GM12878 (cell line): ENCODE measurements around the gene SDC1. TPM values are rescaled to one million over a fixed set of nuclear protein-coding genes. Genes with fewer than 3 reads are reported as not detected.

Experiments used
- ATAC-seq: fragments of 200-7000 bp; cut with Tn5 transposase; 3 replicates; pipeline ENCODE4 v1.9.1; 2020; ENCODE audit warnings: mild to moderate bottlenecking, moderate library complexity
- BruUV-seq: library from RNA; stranded (reverse); fragments of 400-500 nt; replicated peaks from 2 replicates; lab custom pipeline; 2021; lab: Mats Ljungman, UMichigan
- CTCF ChIA-PET: fragments of 300-600 bp; sonication (Branson Sonifier 250); formaldehyde crosslinking; extraction: SDS; loops from one replicate; lab custom pipeline; 2021; ENCODE audit warnings: inconsistent platforms; lab: Yijun Ruan, JAX
- POLR2A ChIA-PET: fragments of 350-600 bp; formaldehyde crosslinking; extraction: SDS; loops from one replicate; lab custom pipeline; 2021; ENCODE audit warnings: inconsistent platforms; lab: Charles Lee
- RAD21 ChIA-PET: fragments of 300-600 bp; sonication (Branson Sonifier 250); formaldehyde crosslinking; loops from one replicate; lab custom pipeline; 2023; ENCODE audit warnings: antibody characterized with exemption; ENCODE audit not compliant: unreplicated experiment; lab: Charles Lee
- SMC1A ChIA-PET: fragments of 300-600 bp; sonication (Branson Sonifier 250); formaldehyde crosslinking; loops from one replicate; lab custom pipeline; 2023; ENCODE audit not compliant: unreplicated experiment, uncharacterized antibody; lab: Charles Lee
- DNase-seq: peaks from one replicate; pipeline ENCODE4 v3.0.0-alpha.2; 2011; ENCODE audit warnings: low read depth, low spot score
- FAIRE-seq: peaks from 3 replicates; lab custom pipeline; 2011; peaks lifted over from hg19 to GRCh38; lab: Jason Lieb, UNC
- H2AFZ ChIP-seq: 2 replicates; pipeline ENCODE4 v1.6.0; 2011; ENCODE audit warnings: low read depth, low read length, control low read depth; ENCODE audit not compliant: control insufficient read depth
- H3K27ac ChIP-seq: 2 replicates; pipeline ENCODE4 v1.5.1; 2011; ENCODE audit warnings: control low read depth; ENCODE audit not compliant: control insufficient read depth, insufficient read depth
- H3K27me3 ChIP-seq, 2 experiments: replicated peaks in 1 of 2; 2 replicates each; pipeline versions ENCODE4 v1.6.0 to v1.6.1; 2011; ENCODE audit warnings: low read length in 1 of 2; ENCODE audit not compliant: control insufficient read depth in 2 of 2, insufficient read depth in 2 of 2
- H3K36me3 ChIP-seq, 2 experiments: 2 replicates each; pipeline ENCODE4 v1.5.1; 2011; ENCODE audit warnings: low read length in 1 of 2; ENCODE audit not compliant: control insufficient read depth in 2 of 2, insufficient read depth in 2 of 2
- H3K4me1 ChIP-seq: 2 replicates; pipeline ENCODE4 v1.6.1; 2011; ENCODE audit warnings: mild to moderate bottlenecking, low read length, moderate library complexity, mixed read lengths; ENCODE audit not compliant: control insufficient read depth, insufficient read depth
- H3K4me2 ChIP-seq: 2 replicates; pipeline ENCODE4 v1.6.0; 2011; ENCODE audit warnings: control low read depth; ENCODE audit not compliant: control insufficient read depth, insufficient read depth
- H3K4me3 ChIP-seq: fragments of 200-600 bp; sonication (generic); 2 replicates; pipeline ENCODE4 v1.5.1; 2016
- H3K79me2 ChIP-seq: 2 replicates; pipeline ENCODE4 v1.6.0; 2011; ENCODE audit warnings: low read length; ENCODE audit not compliant: control insufficient read depth, insufficient read depth
- H3K9ac ChIP-seq: 2 replicates; pipeline ENCODE4 v1.8.0; 2011; ENCODE audit warnings: low read length, control low read depth, mixed read lengths; ENCODE audit not compliant: control insufficient read depth, insufficient read depth
- H3K9me3 ChIP-seq: replicated peaks from 3 replicates; pipeline ENCODE4 v1.5.1; 2011; ENCODE audit warnings: mild to moderate bottlenecking, low read length; ENCODE audit not compliant: control insufficient read depth, insufficient read depth
- H4K20me1 ChIP-seq: 2 replicates; pipeline ENCODE4 v1.6.0; 2011; ENCODE audit not compliant: control insufficient read depth, insufficient read depth
- BHLHE40 ChIP-seq, 2 experiments: fragments of 450-650 bp in 1 of 2; IDR thresholded peaks; 2 replicates each; pipeline ENCODE4 v1.6.1; 2011 to 2017; ENCODE audit warnings: low read depth in 2 of 2, borderline replicate concordance in 1 of 2, improper control_type of control experiment in 1 of 2, low read length in 1 of 2, mild to moderate bottlenecking in 1 of 2
- CHD1 ChIP-seq: IDR thresholded peaks from 2 replicates; pipeline ENCODE4 v1.6.1; 2012; ENCODE audit warnings: low read depth, low read length, improper control_type of control experiment
- CHD4 ChIP-seq: fragments of 200-600 bp; sonication (generic); IDR thresholded peaks from 2 replicates; pipeline ENCODE4 v1.6.1; 2016; ENCODE audit warnings: mild to moderate bottlenecking
- DPF2 ChIP-seq: fragments of 450-650 bp; IDR thresholded peaks from 2 replicates; pipeline ENCODE4 v1.6.1; 2017; ENCODE audit warnings: mild to moderate bottlenecking
- EGR1 ChIP-seq, 2 experiments: IDR thresholded peaks; 1 replicate in 1 of 2; 2 replicates in 1 of 2; pipeline ENCODE4 v1.6.1; 2011 to 2012; ENCODE audit warnings: low read depth in 2 of 2, low read length in 2 of 2, borderline replicate concordance in 1 of 2, mild to moderate bottlenecking in 1 of 2, moderate library complexity in 1 of 2
- MTA2 ChIP-seq: fragments of 450-650 bp; IDR thresholded peaks from 2 replicates; pipeline ENCODE4 v1.6.1; 2016; ENCODE audit warnings: low read depth, mild to moderate bottlenecking, moderate library complexity
- PAX5 ChIP-seq: IDR thresholded peaks from 2 replicates; pipeline ENCODE4 v1.6.1; 2011; ENCODE audit warnings: low read depth, low read length, borderline replicate concordance
- POLR2A ChIP-seq: IDR thresholded peaks from 2 replicates; pipeline ENCODE4 v1.6.1; 2011; ENCODE audit warnings: low read depth, mild to moderate bottlenecking, low read length
- RUNX3 ChIP-seq: IDR thresholded peaks from 2 replicates; pipeline ENCODE4 v1.6.1; 2012; ENCODE audit warnings: low read length, inconsistent platforms
- TCF12 ChIP-seq: IDR thresholded peaks from 2 replicates; pipeline ENCODE4 v1.6.1; 2011; ENCODE audit warnings: low read depth, mild to moderate bottlenecking, low read length
- YY1 ChIP-seq: IDR thresholded peaks from 2 replicates; pipeline ENCODE4 v1.6.1; 2011; ENCODE audit warnings: low read depth, mild to moderate bottlenecking, low read length
- WGBS: methylation state at CpG from one replicate; pipeline ENCODE4 v1.1.6; 2016; ENCODE audit warnings: low lambda C conversion rate; ENCODE audit not compliant: insufficient replicate concordance, insufficient coverage; ENCODE audit errors: missing lambda C conversion rate; 5-methylcytosine and 5-hydroxymethylcytosine counted together
- in situ Hi-C: fragments of 300-500 bp; cut with MboI; formaldehyde crosslinking; loops from 9 replicates; pipeline ENCODE4 v1.14.3; 2018; ENCODE audit warnings: mixed read lengths
- intact Hi-C: fragments of 100-400 bp; cut with micrococcal nuclease; formaldehyde crosslinking; loops from one replicate; pipeline ENCODE4 v1.14.2; 2022; ENCODE audit not compliant: unreplicated experiment
- polyA plus RNA-seq, 11 experiments: library from polyadenylated mRNA; depleted of rRNA in 4 of 11; unstranded in 6 of 11; stranded (reverse) in 5 of 11; fragments of >200 nt; fragmentation: Nextera tagmentation in 4 of 11; fragmentation: Illumina TruSeq in 1 of 11; extraction: Ambion mirVana in 4 of 11; extraction: Trizol in 1 of 11; gene quantifications; 1 replicate in 1 of 11; 2 replicates in 10 of 11; pipeline versions ENCODE4 v1.2.1 to v1.2.3, GENCODE V29; 2011 to 2016; ENCODE audit warnings: inconsistent platforms in 2 of 11, missing spikeins in 2 of 11, low read depth in 1 of 11
- total RNA-seq, 4 experiments: library from RNA; depleted of rRNA in 3 of 4; stranded (reverse); fragments of >200 nt in 3 of 4; fragmentation: Illumina TruSeq in 1 of 4; extraction: Trizol in 1 of 4; gene quantifications; 2 replicates each; pipeline versions ENCODE4 v1.2.1 to v1.2.3, GENCODE V29; 2013 to 2021
- TF ChIP-seq, protein P1 (sequence below): fragments of 450-650 bp; IDR thresholded peaks from 2 replicates; pipeline ENCODE4 v1.6.1; 2016; ENCODE audit warnings: mild to moderate bottlenecking
- TF ChIP-seq, protein P2 (sequence below): IDR thresholded peaks from 2 replicates; pipeline ENCODE4 v1.6.1; 2012; ENCODE audit warnings: low read depth, low read length, improper control_type of control experiment
- TF ChIP-seq, protein P3 (sequence below), 3 experiments: IDR thresholded peaks in 2 of 3; conservative IDR thresholded peaks in 1 of 3; 2 replicates each; pipeline ENCODE4 v1.5.1; 2011; ENCODE audit warnings: low read depth in 3 of 3, low read length in 3 of 3, mild to moderate bottlenecking in 3 of 3, control low read depth in 2 of 3, moderate library complexity in 2 of 3, inconsistent platforms in 1 of 3, mixed read lengths in 1 of 3; ENCODE audit not compliant: control insufficient read depth in 2 of 3, insufficient read depth in 1 of 3; ENCODE audit errors: extremely low read depth in 1 of 3
- TF ChIP-seq, protein P4 (sequence below): fragments of 450-650 bp; IDR thresholded peaks from 2 replicates; pipeline ENCODE4 v1.6.1; 2014; ENCODE audit warnings: mild to moderate bottlenecking

The SDC1 gene
- total and polyA plus RNA-seq, 10 of the 15 experiments (the other 5 are each of a cell fraction or from before 2014, with no cell fraction given) = 0.85 to 36.8 (median 23.7) TPM

DNA sequence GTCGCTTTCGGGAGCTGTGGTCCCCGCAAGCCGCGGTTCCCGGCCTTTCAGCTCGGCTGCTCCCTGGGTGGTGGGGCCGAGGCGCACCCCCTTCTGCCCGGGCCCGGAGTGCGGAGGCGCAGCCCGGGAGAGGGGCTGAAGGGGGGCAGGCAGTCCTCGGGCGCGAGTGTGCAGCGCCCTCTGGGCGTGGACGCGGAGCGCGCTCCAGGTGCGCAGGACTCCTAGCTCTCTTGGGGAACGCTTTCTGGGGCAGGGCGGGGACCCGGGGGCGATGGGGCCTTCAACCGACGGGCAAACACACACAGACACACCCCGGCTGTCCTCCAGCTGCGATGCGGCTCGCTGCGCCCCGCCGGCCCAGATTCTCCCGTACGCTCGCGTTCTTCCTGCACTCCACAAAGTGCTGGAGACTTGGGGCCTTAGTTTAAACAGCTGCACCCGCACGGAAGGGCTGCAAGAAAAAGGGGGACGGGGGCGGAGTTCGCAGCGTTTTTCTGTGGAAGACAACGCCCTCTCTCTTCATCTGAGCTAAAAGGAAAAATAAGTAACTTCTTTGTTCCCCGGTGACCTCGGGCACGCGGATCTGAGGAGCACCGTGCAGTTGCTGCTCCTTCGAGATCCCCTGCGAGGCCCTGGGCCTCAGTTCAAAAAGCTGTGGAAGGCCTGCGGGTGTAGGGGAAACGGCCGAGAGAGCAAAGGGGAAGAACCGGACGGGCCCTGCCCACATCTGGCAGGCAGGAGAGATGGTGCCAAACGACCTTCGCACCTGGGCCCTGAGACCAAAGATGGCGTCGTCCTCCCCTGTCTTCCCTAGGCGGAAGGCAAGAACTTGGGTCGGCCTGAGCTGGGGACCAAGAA, 593 bp upstream of the SDC1 start:
- no TSS peak for BruUV-seq
- Histone ChIP-seq H3K4me3 (peak overlapping the region; percentile 73; the same call in 1 of the 2 replicates), H3K36me3 (no peaks in the 10 kb centered on the region), H3K4me2 (peak overlapping the region; percentile 99), H2AFZ (peak overlapping the region; percentile 77), H3K27me3 (no peaks in the 10 kb centered on the region; a peak in 1 of 4 replicates), H3K4me1 (peaks cover 29% of the 10 kb centered on the region), H4K20me1 (no peaks in the 10 kb centered on the region), H3K79me2 (peaks cover 28% of the 10 kb centered on the region), H3K27ac (no peak overlapping the region), H3K9ac (peak overlapping the region; percentile 15; the same call in 1 of the 2 replicates), H3K9me3 (no peaks in the 10 kb centered on the region)
- ChIA-PET RAD21 (interaction anchor here (0.6 to 7.0 kb wide), 43 partner anchors 11 to 1840 kb away, joined by 3 to 156 read pairs (median 5); partner anchors contain the start of genes LAPTM4A and MATN3), CTCF (interaction anchor here (0.6 to 7.5 kb wide), 41 partner anchors 8 to 332 kb away, joined by 3 to 284 read pairs (median 5); partner anchors contain the start of gene WDR35), POLR2A (interaction anchor here (0.6 to 1.6 kb wide), 8 partner anchors 11 to 179 kb away, joined by 3 to 5 read pairs (median 4); no protein-coding TSS in a partner anchor), SMC1A (interaction anchor here (0.6 to 9.6 kb wide), 24 partner anchors 9 to 324 kb away, joined by 3 to 191 read pairs (median 4); partner anchors contain the start of gene TTC32)
- 5% methylated on average over 60 of the region's 66 CpGs for WGBS
- FAIRE-seq = peak; percentile 23
- intact Hi-C loops = loop anchor here (1.0 kb wide), 1 partner anchor 90 kb away; no protein-coding TSS in a partner anchor
- DNase-seq = no peak
- in situ Hi-C loops = no loop called here
- ATAC-seq = peak; percentile 81
- TF ChIP-seq, protein P1, sequence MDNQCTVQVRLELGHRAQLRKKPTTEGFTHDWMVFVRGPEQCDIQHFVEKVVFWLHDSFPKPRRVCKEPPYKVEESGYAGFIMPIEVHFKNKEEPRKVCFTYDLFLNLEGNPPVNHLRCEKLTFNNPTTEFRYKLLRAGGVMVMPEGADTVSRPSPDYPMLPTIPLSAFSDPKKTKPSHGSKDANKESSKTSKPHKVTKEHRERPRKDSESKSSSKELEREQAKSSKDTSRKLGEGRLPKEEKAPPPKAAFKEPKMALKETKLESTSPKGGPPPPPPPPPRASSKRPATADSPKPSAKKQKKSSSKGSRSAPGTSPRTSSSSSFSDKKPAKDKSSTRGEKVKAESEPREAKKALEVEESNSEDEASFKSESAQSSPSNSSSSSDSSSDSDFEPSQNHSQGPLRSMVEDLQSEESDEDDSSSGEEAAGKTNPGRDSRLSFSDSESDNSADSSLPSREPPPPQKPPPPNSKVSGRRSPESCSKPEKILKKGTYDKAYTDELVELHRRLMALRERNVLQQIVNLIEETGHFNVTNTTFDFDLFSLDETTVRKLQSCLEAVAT = 0 out of 2 replicates have a peak, but pooled peaks have one; percentile 3
- TF ChIP-seq POLR2A = no peak; the same call in 1 of the 2 replicates
- TF ChIP-seq YY1 = peak; percentile 48; the same call in 1 of the 2 replicates
- no peak for TF ChIP-seq CHD1
- TF ChIP-seq, protein P2, sequence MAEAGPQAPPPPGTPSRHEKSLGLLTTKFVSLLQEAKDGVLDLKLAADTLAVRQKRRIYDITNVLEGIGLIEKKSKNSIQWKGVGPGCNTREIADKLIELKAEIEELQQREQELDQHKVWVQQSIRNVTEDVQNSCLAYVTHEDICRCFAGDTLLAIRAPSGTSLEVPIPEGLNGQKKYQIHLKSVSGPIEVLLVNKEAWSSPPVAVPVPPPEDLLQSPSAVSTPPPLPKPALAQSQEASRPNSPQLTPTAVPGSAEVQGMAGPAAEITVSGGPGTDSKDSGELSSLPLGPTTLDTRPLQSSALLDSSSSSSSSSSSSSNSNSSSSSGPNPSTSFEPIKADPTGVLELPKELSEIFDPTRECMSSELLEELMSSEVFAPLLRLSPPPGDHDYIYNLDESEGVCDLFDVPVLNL = no peak
- TF ChIP-seq, protein P3, sequence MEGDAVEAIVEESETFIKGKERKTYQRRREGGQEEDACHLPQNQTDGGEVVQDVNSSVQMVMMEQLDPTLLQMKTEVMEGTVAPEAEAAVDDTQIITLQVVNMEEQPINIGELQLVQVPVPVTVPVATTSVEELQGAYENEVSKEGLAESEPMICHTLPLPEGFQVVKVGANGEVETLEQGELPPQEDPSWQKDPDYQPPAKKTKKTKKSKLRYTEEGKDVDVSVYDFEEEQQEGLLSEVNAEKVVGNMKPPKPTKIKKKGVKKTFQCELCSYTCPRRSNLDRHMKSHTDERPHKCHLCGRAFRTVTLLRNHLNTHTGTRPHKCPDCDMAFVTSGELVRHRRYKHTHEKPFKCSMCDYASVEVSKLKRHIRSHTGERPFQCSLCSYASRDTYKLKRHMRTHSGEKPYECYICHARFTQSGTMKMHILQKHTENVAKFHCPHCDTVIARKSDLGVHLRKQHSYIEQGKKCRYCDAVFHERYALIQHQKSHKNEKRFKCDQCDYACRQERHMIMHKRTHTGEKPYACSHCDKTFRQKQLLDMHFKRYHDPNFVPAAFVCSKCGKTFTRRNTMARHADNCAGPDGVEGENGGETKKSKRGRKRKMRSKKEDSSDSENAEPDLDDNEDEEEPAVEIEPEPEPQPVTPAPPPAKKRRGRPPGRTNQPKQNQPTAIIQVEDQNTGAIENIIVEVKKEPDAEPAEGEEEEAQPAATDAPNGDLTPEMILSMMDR (IDR thresholded peaks at IDR 0.05 in 2 of 3, conservative IDR thresholded peaks at IDR 0.05 in 1 of 3; ENCODE audit: control insufficient read depth in 2 of 3, extremely low read depth in 1 of 3, insufficient read depth in 1 of 3, low read depth in 3 of 3, low read length in 3 of 3) = peak; percentile 61 to 90 (median 84)
- TF ChIP-seq PAX5 = 0 out of 2 replicates have a peak, but pooled peaks have one; percentile 22
- 0 out of 2 replicates have a peak, but pooled peaks have one; percentile 13 for TF ChIP-seq RUNX3
- no peak for TF ChIP-seq MTA2
- TF ChIP-seq CHD4 = no peak
- peak; percentile 44; the same call in 1 of the 2 replicates for TF ChIP-seq TCF12
- 0 out of 2 replicates have a peak, but pooled peaks have one; percentile 1 for TF ChIP-seq DPF2
- peak; percentile 9 to 28; a peak in 1 of 4 replicates for TF ChIP-seq BHLHE40 (IDR thresholded peaks at IDR 0.05; ENCODE audit: borderline replicate concordance in 1 of 2, low read depth in 2 of 2, low read length in 1 of 2)
- TF ChIP-seq, protein P4, sequence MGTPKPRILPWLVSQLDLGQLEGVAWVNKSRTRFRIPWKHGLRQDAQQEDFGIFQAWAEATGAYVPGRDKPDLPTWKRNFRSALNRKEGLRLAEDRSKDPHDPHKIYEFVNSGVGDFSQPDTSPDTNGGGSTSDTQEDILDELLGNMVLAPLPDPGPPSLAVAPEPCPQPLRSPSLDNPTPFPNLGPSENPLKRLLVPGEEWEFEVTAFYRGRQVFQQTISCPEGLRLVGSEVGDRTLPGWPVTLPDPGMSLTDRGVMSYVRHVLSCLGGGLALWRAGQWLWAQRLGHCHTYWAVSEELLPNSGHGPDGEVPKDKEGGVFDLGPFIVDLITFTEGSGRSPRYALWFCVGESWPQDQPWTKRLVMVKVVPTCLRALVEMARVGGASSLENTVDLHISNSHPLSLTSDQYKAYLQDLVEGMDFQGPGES = no peak
- peak in 1 of 2 experiments; percentile 64; a peak in 1 of 3 replicates for TF ChIP-seq EGR1 (IDR thresholded peaks at IDR 0.05; ENCODE audit: borderline replicate concordance in 1 of 2, low read depth in 2 of 2, low read length in 2 of 2)
